HG03175 (cell line): ENCODE results near the gene COL23A1.

Experiments
- ATAC-seq: cut with Tn5 transposase; IDR thresholded peaks from one replicate; pipeline ENCODE4 v1.9.1; 2021; ENCODE audit warnings: mild to moderate bottlenecking, moderate library complexity; ENCODE audit not compliant: unreplicated experiment

COL23A1 gene

DNA sequence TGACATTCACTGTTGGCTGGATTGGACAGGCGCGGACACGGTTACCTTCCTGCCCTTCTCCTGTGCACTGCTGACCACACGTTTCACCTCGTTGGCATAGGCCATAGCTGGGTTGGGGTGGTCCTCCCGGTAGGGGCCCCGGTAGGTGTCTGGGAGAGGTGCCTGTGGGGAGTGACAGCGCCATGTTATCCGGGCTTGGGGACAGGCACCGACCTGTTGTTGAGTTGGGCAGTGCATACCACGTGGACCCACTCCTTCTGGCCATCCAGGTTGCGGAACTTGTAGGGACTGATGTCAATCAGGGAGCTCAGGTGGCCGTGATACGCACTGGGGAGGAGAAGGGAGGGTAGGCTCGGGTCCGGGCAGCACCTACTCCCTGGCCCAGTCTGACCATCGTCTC, 365.8 kb downstream of the COL23A1 start:
- ATAC-seq: no peak

DNA sequence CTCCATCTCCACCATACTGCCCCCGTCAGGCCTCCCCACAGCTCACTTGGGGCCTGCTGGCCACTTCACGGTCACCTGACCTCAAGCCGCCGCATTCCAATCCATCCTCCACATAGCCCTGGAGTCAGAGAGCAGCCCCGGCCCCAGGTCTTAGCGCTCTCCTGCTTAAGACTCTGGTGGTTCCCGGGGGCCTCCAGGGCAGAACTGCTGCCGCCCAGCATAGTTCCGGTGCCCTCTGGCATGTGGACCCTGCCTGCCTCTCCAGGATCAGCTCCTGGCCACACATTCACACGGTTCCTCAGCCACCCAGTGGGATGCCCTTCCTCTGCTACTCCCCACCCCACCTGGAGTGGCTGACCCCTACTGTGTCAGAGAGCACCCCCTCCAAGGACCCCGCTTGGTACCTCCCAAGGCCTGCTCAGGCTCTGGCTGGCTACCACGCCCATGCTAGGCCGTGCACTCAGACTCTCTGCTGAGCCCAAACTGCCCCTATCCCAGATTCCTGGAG, 366.3 kb downstream of the COL23A1 start:
- no peak for ATAC-seq

- ATAC-seq: no peak
These were observed 366.9 kb downstream of the COL23A1 start for GRCh38 chr5:178223196-178223773.

DNA sequence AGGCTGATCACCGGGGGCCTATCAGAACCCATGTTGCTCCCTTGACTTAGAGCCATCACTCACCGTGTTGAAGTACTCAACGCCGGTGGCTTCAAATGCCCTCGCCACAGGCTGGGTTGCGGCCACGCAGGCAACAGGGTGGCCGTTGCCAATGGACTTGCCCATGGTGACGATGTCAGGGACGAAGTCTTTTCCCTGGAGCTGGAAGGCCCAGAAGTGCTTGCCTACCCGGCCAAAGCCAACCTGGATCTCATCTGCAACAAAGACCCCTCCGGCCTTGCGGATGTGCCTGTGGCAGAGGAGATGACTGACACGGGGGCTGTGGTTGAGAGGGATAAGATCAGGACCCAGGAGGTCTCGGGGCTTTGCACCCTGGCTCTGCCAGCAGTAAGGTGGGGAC, 367.9 kb downstream of the COL23A1 start:
- ATAC-seq: no peak

DNA sequence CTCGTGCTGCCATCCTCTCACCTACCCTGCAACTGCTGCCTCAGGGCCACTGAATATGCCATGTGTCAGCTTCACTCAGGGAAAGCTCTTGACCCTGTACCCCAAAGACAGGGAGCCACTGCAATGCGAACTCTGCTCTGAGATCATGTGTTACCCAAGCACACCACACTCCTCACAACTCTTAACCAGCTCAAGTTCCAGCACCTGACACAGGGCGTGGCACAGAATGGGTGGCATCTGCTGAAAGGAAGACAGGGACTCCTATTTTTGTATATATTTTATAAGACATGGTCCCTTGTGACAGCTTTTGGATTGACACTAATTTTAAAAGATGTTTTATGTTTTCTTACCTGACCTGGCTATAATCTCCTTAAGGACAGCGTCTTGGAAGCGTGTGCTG, 368.3 kb downstream of the COL23A1 start:
- ATAC-seq: no peak

- ATAC-seq: no peak
These were observed 368.9 kb downstream of the COL23A1 start for GRCh38 chr5:178221282-178221681.

DNA sequence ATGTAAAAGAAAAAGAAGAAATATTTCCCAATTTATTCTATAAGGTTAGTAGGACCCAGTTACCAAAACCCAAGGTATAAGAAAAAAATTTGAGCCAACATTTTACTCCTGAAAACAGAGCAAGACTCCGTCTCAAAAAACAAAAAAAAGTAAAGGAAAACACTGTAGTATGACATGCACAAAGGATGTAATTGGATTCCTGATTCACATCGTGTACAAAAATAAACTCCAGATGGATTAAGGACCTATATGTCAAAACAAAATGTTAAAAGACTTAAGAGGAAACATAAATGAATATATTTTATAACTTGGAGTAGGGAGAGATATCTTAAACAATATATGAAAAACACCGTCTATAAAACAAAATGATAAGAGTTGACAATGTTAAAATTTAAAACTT, 371.4 kb downstream of the COL23A1 start:
- ATAC-seq: no peak

DNA sequence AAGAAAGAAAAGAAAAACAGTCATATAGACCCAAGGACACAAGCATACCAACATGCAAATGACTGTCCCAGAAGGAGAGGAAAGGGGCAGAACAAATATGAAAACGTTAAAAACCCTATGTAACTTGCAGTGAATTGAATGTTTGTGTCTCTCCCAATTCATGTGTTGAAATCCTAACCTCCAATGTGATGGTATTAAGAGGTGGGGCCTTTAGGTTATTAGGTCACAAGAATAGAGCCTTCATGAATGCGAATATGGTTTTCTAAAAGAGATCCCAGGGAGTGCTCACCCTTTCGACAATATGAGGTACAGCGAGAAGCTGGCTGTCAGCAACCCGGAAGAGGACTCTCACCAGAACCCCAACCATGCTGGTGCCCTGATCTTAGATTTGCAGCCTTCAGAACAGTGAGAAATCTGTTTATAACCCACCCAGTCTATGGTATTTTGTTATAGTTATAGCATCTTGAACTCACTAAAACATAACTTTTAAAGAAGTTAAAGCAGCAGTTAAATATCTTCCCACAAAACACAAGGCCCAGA, 371.9 kb downstream of the COL23A1 start:
- no peak for ATAC-seq

GRCh38 chr5:178216779-178217178, 373.4 kb downstream of the COL23A1 start:
- no peak for ATAC-seq

- ATAC-seq: no peak
These were observed 374.1 kb downstream of the COL23A1 start for GRCh38 chr5:178216088-178216534.

- no peak for ATAC-seq
These were observed 374.8 kb downstream of the COL23A1 start for GRCh38 chr5:178215280-178216002.

DNA sequence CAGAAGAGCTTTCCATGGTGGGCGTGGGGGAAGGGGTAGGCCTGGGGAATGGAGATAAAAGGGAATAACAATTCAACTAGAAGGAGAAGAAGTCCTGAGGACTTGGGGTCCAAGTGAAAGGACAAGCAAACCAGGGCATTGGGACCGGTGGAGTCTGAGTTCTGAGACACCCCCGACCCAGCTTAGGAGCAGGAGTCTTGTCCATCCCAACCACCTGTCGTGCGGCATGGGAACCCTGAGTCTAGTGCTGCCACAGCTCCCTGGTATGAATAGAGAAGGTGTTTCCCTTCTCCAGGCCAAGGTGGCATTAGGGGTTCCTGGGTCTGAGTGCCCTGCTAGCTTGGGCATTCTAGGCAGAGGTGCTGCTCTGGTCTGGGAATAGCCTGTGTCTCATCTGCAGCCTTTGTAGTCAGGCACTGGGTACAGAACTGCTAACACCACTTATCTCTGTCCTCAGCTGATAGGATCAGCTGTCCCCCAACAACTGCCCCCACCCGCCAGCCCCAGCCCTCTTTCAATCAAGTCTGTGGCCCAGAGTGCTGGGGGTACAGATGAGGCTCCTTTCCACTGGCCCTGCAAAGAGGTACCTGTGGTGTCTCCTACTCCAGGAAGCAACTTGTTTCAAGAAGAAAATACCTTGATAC, 375.9 kb downstream of the COL23A1 start:
- no peak for ATAC-seq

- ATAC-seq: no peak
These were observed 376.4 kb downstream of the COL23A1 start for GRCh38 chr5:178213748-178214151.

DNA sequence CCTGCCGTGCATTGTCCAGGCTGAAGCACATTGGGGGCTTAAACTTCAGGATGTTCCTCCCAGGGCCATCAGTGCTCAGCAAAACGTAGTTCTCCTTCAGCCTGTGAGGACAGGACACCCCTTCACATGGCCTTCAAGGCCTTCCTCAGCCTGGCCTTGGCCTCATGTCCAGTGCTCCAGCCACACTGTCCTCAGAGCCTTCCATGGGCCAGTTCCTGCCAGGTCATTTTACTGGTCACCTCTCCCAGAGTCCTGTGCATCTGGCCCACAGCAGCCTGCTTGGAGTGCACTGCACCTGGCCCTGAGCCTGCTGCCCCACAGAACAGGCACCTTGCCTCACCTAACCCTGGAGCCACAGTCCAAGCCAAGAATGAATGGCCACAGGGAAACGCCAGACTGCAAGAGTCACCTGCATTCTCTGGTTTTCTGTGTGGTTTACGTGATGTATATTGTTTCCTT, 377.2 kb downstream of the COL23A1 start:
- no peak for ATAC-seq

- no peak for ATAC-seq
These were observed 377.8 kb downstream of the COL23A1 start for GRCh38 chr5:178212241-178213002.

GRCh38 chr5:178211095-178212048, 378.8 kb downstream of the COL23A1 start:
- no peak for ATAC-seq

DNA sequence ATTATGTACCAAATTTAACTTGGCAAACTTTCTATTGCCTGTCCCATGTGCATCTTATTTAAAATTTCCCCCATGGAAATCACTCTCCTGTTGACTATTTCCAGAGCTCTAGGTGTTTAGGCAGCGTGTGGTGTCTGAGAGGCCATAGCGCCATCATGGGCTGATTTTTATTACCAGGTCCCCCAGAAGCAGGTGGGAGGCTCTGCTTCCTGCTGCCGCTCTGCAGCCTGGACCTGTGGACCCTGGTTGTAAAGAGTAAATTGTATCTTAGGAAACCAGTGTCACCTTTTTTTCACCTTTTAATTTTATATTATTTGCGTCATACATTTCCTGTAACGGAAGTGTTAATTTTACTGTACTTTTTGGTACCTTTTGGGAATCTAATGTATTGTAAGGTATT, 379.5 kb downstream of the COL23A1 start:
- ATAC-seq: no peak

GRCh38 chr5:178210073-178210535, 380.1 kb downstream of the COL23A1 start:
- no peak for ATAC-seq

DNA sequence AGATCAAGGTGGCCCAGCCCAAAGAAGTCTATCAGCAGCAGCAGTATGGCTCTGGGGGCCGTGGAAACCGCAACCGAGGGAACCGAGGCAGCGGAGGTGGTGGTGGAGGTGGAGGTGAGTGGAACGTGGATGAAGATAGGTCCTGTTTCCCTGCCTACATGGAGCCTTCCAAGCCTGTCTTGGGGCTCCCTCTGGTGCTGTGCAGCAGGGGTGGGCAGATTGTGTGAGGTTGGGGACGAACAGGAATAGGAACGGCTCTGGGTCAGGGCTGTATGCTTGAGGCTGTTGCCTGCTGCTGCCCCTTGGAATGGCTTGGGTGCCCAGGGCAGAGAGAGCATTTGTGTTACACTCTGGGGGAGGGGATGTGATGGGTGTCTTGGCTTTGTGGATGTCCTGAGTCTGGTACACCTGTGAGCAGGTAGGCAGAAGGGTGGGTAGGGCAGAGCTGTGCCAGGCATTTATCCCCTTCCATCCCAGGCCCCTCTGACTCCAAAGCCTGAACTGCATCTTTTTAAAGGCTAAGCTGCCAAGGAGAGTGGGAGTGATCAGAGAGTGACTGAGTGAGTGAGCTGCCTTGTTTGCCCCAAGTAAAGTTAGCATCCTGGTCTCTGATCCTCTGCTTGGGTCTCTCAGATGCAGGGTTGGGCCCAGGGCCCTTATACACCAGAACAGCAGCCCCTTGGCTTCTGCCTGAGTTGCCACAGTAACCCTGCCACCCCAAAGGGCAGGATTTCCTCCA, 380.7 kb downstream of the COL23A1 start:
- no peak for ATAC-seq
